Stimulated activated CD8-positive, alpha-beta memory T cell treated with anti-CD3 and anti-CD28 coated beads, Interleukin-7, amount 100 ng/mL, for 24 hours (primary cell): ENCODE results near the gene NUP210.

ENCODE experiments used
- DNase-seq: peaks from one replicate; pipeline ENCODE4 v3.0.0-alpha.2; 2020; ENCODE audit warnings: low read depth

NUP210 gene

GRCh38 chr3:13288732-13289718 is 131.1 kb downstream of the NUP210 start:
- no peak for DNase-seq

- DNase-seq: no peak
Measured at GRCh38 chr3:13287833-13288232, 132.3 kb downstream of the NUP210 start.

GRCh38 chr3:13286873-13287272 is 133.2 kb downstream of the NUP210 start:
- DNase-seq: no peak

GRCh38 chr3:13285007-13285567 is 135.0 kb downstream of the NUP210 start:
- DNase-seq: no peak

GRCh38 chr3:13283877-13284264 is 136.3 kb downstream of the NUP210 start:
- DNase-seq: no peak

- DNase-seq: no peak
Measured at GRCh38 chr3:13282986-13283876, 136.9 kb downstream of the NUP210 start.

- no peak for DNase-seq
Measured at GRCh38 chr3:13282358-13282985, 137.7 kb downstream of the NUP210 start.

GRCh38 chr3:13281507-13282357 is 138.4 kb downstream of the NUP210 start:
- DNase-seq: no peak

- no peak for DNase-seq
Measured at GRCh38 chr3:13280811-13281506, 139.2 kb downstream of the NUP210 start.

- DNase-seq: no peak
Measured at GRCh38 chr3:13280122-13280790, 139.9 kb downstream of the NUP210 start.

- DNase-seq: no peak
Measured at GRCh38 chr3:13279532-13279910, 140.6 kb downstream of the NUP210 start.

- no peak for DNase-seq
Measured at GRCh38 chr3:13278783-13279531, 141.2 kb downstream of the NUP210 start.

- DNase-seq: no peak
Measured at GRCh38 chr3:13277860-13278531, 142.1 kb downstream of the NUP210 start.

- DNase-seq: no peak
Measured at GRCh38 chr3:13277196-13277813, 142.8 kb downstream of the NUP210 start.

- DNase-seq: no peak
Measured at GRCh38 chr3:13276438-13277195, 143.5 kb downstream of the NUP210 start.

- DNase-seq: no peak
Measured at GRCh38 chr3:13275376-13276005, 144.6 kb downstream of the NUP210 start.
